Measurements from ENCODE around the gene SLCO1A2. TPM values are rescaled to one million over a fixed set of nuclear protein-coding genes. Genes with fewer than 3 reads are reported as not detected.

SLCO1A2 gene
- total RNA-seq, 2 experiments from 2014 or later = not detected

GRCh38 chr12:21239866-21240265, 94.9 kb downstream of the SLCO1A2 start:
- Mint-ChIP-seq H3K27me3 (peaks cover 1% of the 10 kb centered on the region), H3K4me1 (ENCODE audit: low read depth) (no peaks in the 10 kb centered on the region), H3K9me3 (no peaks in the 10 kb centered on the region), H3K27ac (no peak overlapping the region), H3K36me3 (no peaks in the 10 kb centered on the region), H3K4me3 (no peak overlapping the region)
- ChIA-PET POLR2A (no interaction called here), CTCF (interaction anchor here (0.8 kb wide), 1 partner anchor 9 kb away, joined by 3 read pairs; no protein-coding TSS in a partner anchor)
- intact Hi-C loops (cut with micrococcal nuclease) = no loop called here
- no peak for DNase-seq

- Mint-ChIP-seq H3K9me3 (no peaks in the 10 kb centered on the region), H3K36me3 (no peaks in the 10 kb centered on the region), H3K4me3 (no peak overlapping the region), H3K27ac (no peak overlapping the region), H3K27me3 (no peaks in the 10 kb centered on the region), H3K4me1 (ENCODE audit: low read depth) (no peaks in the 10 kb centered on the region)
- ChIA-PET POLR2A (no interaction called here), CTCF (interaction anchor here (0.6 kb wide), 1 partner anchor 61 kb away, joined by 3 read pairs; no protein-coding TSS in a partner anchor)
- DNase-seq = no peak
- intact Hi-C loops (cut with micrococcal nuclease) = no loop called here
These were observed 100.3 kb downstream of the SLCO1A2 start for GRCh38 chr12:21234395-21234794.

- Mint-ChIP-seq H3K4me1 (ENCODE audit: low read depth) (no peaks in the 10 kb centered on the region), H3K9me3 (no peaks in the 10 kb centered on the region), H3K27me3 (no peaks in the 10 kb centered on the region), H3K4me3 (no peak overlapping the region), H3K36me3 (no peaks in the 10 kb centered on the region), H3K27ac (no peak overlapping the region)
- no peak for DNase-seq
- CTCF ChIA-PET = no interaction called here
- intact Hi-C loops (cut with micrococcal nuclease) = no loop called here
- POLR2A ChIA-PET = no interaction called here
These were observed 110.8 kb downstream of the SLCO1A2 start for GRCh38 chr12:21223930-21224329.

GRCh38 chr12:21221778-21222177, 112.9 kb downstream of the SLCO1A2 start:
- CTCF ChIA-PET = no interaction called here

GRCh38 chr12:21221072-21221471, 113.6 kb downstream of the SLCO1A2 start:
- POLR2A ChIA-PET = no interaction called here

More at GRCh38 chr12:21221778-21222177, 112.9 kb downstream of the SLCO1A2 start:
- Mint-ChIP-seq H3K36me3 (no peaks in the 10 kb centered on the region), H3K4me3 (no peak overlapping the region), H3K9me3 (no peaks in the 10 kb centered on the region), H3K27ac (no peak overlapping the region), H3K4me1 (ENCODE audit: low read depth) (no peaks in the 10 kb centered on the region), H3K27me3 (no peaks in the 10 kb centered on the region)
- POLR2A ChIA-PET = no interaction called here
- no peak for DNase-seq
- intact Hi-C loops (cut with micrococcal nuclease) = no loop called here

GRCh38 chr12:21220266-21220665, 114.5 kb downstream of the SLCO1A2 start:
- Mint-ChIP-seq H3K36me3 (no peaks in the 10 kb centered on the region), H3K4me1 (ENCODE audit: low read depth) (no peaks in the 10 kb centered on the region), H3K9me3 (no peaks in the 10 kb centered on the region), H3K4me3 (no peak overlapping the region), H3K27me3 (no peaks in the 10 kb centered on the region), H3K27ac (no peak overlapping the region)
- POLR2A ChIA-PET = no interaction called here
- CTCF ChIA-PET = no interaction called here
- DNase-seq = no peak
- intact Hi-C loops (cut with micrococcal nuclease) = no loop called here

More at GRCh38 chr12:21221072-21221471, 113.6 kb downstream of the SLCO1A2 start:
- CTCF ChIA-PET = no interaction called here
- no peak for DNase-seq
- Mint-ChIP-seq H3K4me3 (no peak overlapping the region), H3K36me3 (no peaks in the 10 kb centered on the region), H3K9me3 (no peaks in the 10 kb centered on the region), H3K4me1 (ENCODE audit: low read depth) (no peaks in the 10 kb centered on the region), H3K27me3 (no peaks in the 10 kb centered on the region), H3K27ac (no peak overlapping the region)
- intact Hi-C loops (cut with micrococcal nuclease) = no loop called here

GRCh38 chr12:21219206-21219605, 115.5 kb downstream of the SLCO1A2 start:
- Mint-ChIP-seq H3K27me3 (no peaks in the 10 kb centered on the region), H3K9me3 (peaks cover 2% of the 10 kb centered on the region), H3K36me3 (no peaks in the 10 kb centered on the region), H3K4me3 (no peak overlapping the region), H3K4me1 (ENCODE audit: low read depth) (no peaks in the 10 kb centered on the region), H3K27ac (no peak overlapping the region)
- ChIA-PET CTCF (no interaction called here), POLR2A (no interaction called here)
- intact Hi-C loops (cut with micrococcal nuclease) = no loop called here
- no peak for DNase-seq

Other genes starting within 250 kb of the SLCO1A2 start
- not detected for gene SLCO1B1, start 203.7 kb downstream of the SLCO1A2 start, total RNA-seq
- gene IAPP, start 38.0 kb upstream of the SLCO1A2 start, total RNA-seq = not detected
- gene PYROXD1, start 102.7 kb upstream of the SLCO1A2 start, total RNA-seq = 10 to 100 TPM; 31.2 to 31.4 TPM
- gene RECQL, start 166.7 kb upstream of the SLCO1A2 start, total RNA-seq = 100 to 1,000 TPM; 112 to 114 TPM
- 10 to 100 TPM; 43.6 to 45.2 TPM for gene GOLT1B, start 166.9 kb upstream of the SLCO1A2 start, total RNA-seq
- gene SPX, start 191.4 kb upstream of the SLCO1A2 start, total RNA-seq = under 1 TPM; 0.36 to 0.94 TPM